ENCODE data around the gene OLA1.

DNA sequence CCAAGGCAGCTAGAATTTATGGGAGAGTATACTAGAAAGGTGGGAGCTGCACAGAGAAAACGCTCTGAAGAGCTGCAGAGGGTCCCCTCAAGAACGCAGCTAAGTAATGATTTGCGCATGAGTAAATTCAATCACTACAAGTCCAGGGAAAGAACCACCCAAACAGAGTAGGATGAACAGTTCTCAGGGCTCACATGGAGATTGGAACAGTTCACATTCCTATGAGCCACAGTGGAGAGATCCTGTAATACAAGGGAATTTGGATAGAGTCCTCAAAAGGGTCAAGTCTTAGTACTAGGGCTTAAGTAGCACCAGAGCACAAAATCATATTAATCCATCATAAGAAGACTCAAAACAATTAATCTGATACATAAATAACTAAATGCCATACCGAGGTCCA lies 12.7 kb downstream of the OLA1 start:
- no peak for TF ChIP-seq ZNF121 (CRISPR knock-in tag; IDR thresholded peaks at IDR 0.05)
- TF ChIP-seq, protein P1, sequence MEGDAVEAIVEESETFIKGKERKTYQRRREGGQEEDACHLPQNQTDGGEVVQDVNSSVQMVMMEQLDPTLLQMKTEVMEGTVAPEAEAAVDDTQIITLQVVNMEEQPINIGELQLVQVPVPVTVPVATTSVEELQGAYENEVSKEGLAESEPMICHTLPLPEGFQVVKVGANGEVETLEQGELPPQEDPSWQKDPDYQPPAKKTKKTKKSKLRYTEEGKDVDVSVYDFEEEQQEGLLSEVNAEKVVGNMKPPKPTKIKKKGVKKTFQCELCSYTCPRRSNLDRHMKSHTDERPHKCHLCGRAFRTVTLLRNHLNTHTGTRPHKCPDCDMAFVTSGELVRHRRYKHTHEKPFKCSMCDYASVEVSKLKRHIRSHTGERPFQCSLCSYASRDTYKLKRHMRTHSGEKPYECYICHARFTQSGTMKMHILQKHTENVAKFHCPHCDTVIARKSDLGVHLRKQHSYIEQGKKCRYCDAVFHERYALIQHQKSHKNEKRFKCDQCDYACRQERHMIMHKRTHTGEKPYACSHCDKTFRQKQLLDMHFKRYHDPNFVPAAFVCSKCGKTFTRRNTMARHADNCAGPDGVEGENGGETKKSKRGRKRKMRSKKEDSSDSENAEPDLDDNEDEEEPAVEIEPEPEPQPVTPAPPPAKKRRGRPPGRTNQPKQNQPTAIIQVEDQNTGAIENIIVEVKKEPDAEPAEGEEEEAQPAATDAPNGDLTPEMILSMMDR (IDR thresholded peaks at IDR 0.05), result no peak
- TF ChIP-seq NFATC4 (CRISPR knock-in tag; IDR thresholded peaks at IDR 0.05), result no peak
- TF ChIP-seq KAT7 (CRISPR knock-in tag; IDR thresholded peaks at IDR 0.05; ENCODE audit: borderline replicate concordance), result no peak
- TF ChIP-seq AR (CRISPR knock-in tag; IDR thresholded peaks at IDR 0.05), result no peak
- no peak for TF ChIP-seq ATF2 (CRISPR knock-in tag; IDR thresholded peaks at IDR 0.05; ENCODE audit: borderline replicate concordance, low read depth)
- TF ChIP-seq, protein P2, sequence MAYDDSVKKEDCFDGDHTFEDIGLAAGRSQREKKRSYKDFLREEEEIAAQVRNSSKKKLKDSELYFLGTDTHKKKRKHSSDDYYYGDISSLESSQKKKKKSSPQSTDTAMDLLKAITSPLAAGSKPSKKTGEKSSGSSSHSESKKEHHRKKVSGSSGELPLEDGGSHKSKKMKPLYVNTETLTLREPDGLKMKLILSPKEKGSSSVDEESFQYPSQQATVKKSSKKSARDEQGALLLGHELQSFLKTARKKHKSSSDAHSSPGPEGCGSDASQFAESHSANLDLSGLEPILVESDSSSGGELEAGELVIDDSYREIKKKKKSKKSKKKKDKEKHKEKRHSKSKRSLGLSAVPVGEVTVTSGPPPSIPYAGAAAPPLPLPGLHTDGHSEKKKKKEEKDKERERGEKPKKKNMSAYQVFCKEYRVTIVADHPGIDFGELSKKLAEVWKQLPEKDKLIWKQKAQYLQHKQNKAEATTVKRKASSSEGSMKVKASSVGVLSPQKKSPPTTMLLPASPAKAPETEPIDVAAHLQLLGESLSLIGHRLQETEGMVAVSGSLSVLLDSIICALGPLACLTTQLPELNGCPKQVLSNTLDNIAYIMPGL (CRISPR knock-in tag; IDR thresholded peaks at IDR 0.05), result no peak
- no peak for TF ChIP-seq ZMAT4 (CRISPR knock-in tag; IDR thresholded peaks at IDR 0.05)
- TF ChIP-seq E2F4 (CRISPR knock-in tag; IDR thresholded peaks at IDR 0.05; ENCODE audit: borderline replicate concordance, low read depth), result no peak
- TF ChIP-seq RELA (CRISPR knock-in tag; IDR thresholded peaks at IDR 0.05; ENCODE audit: borderline replicate concordance), result no peak

All from WTC11 (cell line).